NOMO-1 treated with dmso at 0.1 percent for 144 hours (cell line): ENCODE results near the gene CTDSPL.

Source experiments
- DNase-seq: peaks from one replicate; lab custom pipeline; 2025; ENCODE audit not compliant: unreplicated experiment; lab: John Stamatoyannopoulos, UW

The CTDSPL gene

DNA sequence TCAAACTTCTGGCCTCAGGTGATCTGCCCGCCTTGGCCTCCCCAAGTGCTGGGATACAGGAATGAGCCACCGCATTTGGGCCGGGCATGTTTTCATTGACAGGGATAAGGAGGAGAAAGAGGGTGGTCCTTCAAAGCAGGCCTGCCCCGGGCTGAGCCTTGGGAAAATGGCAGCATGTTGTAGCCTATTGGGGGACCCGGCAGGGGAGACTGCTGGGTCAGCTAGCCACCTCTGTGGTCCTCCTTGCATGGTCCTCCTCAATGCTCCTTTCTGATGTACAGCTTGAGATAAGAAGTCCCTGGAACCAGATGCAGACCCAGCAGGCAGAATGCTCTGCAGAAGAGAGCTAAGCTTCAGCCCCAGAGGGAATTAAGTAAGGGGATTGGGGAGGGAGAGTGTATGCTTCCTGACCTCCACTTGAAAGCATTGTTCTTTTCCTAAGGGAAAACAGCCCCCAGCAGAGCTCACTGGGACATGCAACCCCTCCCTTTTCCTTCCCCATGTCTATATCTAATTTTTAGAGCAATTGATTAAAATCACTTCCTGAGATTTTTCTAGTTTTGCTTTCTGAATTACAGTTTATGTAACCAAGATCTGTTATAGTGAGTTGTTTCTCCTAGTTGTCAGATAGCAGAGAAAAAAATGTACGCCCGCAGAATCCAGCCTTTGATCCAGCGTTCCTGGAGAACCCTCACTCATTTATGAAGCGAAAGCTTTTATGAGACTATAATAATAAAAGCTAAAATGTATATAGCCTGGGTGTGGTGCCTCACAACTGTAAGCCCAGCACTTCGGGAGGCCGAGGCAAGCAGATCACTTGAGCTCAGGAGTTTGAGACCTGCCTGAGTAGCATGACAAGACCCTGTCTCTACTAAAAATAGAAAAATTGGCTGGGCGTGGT is 80.2 kb downstream of the CTDSPL start:
- no peak for DNase-seq

DNA sequence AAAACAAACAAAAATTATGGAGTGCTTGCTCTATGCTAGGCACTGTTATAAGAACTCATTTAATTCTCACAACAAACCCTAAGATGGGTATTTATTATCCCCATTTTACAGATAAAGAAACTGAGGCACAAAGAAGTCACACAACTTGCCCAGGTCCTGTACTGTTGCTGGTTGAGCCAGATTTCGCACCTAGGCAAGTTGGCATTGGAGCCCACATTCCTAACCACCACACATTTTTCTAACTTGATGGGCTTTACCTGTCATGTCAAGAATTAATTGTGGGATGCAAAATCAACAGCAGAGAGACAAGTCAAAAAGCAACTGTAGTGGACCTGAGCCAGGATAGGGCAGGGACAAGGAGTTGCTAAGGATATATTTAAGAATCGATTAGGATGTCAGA is 81.0 kb downstream of the CTDSPL start:
- DNase-seq = no peak

DNA sequence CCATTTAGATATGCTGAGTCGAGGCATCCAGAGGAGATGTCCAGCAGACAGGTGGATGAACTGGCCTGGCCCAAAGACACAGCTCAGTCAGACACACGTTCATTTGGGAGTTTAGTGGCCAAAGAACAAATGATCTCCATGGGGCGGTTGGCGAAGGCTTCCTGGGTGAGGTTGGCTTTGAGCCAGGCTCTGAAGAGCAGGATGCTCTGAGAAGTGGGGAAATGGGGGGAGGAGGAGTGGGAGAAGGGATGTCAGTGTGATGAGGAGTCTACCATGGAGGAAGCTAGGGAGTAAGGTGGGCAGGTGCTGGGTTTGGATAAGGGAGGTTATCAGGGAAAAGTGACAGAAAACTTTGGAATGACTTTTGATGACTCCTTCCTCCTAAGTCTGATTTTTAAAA is 81.4 kb downstream of the CTDSPL start:
- DNase-seq = no peak

DNA sequence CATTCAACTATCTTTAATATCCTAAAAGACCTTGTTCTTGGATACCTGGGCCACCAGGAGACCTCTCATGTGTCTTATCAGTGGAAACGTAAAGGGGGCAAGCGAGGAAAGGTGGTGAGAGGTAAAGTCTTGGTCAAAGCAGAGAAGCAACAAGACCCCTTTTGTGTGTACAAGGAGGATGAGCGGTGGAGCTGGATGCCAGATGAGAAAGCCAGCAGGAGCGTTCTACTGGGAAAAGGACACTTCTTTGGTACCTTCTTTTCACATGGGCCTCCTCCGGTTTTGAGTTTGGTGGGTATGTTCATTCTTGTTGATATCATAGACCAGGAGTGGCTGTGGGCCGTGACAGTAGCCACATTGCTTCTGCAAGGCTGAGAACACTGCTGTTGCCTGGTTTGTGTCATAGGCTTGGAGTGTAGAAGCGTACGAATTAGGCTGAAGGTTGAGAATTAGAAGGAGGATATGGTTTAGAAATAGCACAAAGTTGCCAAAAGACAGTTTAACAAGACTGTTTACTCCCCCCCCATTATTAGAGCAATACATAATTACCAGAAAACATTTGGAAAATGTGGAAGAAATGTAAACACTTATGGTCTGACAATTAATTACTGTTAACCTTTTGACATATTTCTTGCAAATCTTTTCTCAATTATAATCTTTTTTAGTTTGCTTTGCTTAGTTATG is 82.1 kb downstream of the CTDSPL start:
- DNase-seq = no peak

DNA sequence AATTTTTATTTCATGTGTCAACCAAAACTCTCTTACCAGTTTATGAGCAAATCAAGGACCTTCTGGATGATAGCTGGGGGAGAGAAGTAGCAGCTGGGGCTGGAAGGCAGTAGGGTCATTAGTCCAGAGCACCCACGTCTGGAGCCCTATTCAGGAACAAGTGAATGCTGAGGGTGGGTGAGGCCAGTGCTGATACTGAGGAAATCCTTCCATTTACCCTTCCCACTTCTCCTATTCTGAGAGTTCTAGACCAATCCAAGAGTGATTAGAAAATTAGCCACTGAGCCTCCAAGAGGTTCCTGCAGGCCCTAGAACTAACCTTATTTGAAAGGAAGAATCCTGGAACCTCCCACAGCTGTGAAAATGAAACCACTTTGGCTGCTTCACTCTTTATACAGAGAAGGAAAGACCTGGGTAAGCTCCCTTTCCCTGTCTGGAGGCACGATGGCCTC is 82.7 kb downstream of the CTDSPL start:
- no peak for DNase-seq

DNA sequence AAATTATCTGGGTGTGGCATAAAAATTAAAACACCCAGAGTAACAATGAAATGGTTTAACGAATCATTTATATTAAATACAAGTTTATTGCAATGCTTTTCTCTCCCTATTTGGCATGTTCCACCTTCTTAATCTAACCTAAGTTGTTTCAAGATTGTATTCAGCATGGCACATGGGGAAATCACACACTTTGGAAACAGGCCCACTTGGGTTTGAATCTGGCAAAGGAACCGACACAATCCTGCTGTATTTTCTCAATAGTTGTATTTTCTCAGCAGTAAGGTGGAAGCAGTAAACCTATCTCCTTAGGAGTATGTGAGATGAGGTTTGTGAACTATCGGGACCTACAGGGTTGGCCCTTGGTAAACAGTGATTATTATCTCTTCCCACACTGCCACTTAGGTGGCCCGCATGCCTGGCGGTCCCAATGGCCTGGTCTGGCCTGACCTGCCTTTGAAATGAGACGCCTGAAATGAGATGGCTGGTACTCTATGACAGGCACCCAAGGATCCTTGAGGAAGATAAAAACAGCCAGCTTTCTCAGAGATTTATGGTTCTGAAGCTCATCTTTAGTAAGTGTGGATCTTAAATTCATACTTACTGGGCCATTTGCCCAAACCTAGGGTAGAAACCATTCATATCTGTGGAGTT is 83.6 kb downstream of the CTDSPL start:
- no peak for DNase-seq

DNA sequence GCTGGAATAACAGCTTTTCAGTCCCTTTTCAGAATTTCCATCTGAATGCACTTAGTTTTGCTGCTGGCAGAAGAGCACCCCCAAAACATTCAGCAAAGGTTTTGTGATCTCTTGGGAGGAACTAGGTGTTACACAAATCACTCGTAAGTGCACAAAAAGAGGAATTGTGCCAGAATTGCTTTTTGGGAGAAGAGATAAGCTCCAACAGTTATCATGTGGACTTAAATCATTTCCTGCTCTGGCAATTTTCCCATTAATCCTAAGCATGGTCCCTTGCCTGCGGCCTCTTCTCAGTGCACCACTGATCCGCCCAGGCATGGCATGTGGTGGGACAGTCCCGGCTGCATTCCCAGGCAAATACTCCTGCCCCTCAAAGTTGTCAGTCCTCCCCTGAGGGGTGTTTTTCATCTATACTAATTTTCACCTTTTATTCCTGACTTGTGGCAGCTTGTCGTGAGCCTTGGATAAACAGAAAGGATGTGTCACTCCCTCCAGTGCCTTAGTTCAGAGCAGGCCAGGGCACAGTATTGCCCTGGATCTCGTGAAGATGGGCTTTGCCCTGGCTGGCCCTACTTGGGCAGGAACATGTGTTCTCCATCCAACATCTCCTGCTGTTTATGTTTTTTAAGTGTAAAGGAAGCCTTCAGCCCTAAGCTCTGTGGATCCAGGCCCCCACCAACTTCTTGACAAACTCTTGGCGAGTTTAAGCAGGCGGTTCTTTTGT is 84.3 kb downstream of the CTDSPL start:
- DNase-seq = no peak

DNA sequence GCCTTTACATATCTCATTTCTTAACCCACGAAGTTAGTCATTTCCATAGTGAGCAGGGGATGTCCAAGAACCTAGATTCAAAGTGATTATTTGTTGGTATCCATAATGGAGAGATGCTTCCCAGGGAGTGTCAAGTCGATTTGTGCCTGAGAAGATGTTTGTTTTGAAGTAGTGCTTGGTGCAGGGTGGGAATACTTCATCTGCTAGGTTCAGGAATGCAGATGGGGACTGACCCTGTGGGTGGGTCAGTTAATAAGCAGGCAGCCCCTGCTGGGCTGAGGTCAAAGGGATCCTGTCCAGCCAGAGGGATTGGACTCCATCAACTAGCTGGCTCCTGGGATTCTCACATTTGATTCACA is 84.8 kb downstream of the CTDSPL start:
- no peak for DNase-seq

DNA sequence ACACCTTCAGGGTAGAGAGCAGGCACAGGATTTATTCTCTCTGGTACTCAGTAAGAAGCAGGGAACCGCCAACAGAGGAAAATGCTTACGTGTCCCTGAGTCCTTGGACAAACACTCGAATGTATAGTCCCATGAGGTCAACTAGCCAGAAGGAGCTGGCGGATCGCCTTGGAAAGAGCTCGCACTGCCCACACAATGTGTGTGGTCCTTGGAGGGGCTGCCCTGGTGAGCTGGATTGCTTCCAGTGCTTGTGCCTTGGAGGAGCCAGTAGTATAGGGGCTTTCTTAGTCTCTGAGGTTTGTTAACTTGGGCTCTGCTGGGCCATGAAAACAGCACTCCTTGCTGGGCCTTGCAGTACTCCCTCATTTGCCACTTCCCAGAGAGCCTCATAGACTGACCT is 88.2 kb downstream of the CTDSPL start:
- no peak for DNase-seq

DNA sequence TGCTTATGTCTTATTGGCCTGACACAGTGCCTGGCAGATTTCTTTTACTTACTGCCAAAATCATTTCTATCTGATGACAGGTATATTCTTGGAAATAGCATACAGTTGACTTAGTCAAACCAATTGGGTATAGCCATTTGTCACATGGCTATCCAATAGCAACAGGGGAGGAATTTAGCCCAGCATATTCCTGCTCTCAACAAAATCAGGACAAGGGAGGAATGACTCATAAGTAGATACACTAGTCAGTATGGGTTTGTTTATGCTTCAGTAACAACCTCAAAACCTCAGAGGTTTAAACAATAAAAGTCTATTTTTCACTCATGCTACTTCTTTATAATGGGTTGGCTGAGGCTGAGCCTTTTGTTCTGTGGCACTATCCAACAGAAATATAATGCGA is 90.9 kb downstream of the CTDSPL start:
- DNase-seq = no peak

DNA sequence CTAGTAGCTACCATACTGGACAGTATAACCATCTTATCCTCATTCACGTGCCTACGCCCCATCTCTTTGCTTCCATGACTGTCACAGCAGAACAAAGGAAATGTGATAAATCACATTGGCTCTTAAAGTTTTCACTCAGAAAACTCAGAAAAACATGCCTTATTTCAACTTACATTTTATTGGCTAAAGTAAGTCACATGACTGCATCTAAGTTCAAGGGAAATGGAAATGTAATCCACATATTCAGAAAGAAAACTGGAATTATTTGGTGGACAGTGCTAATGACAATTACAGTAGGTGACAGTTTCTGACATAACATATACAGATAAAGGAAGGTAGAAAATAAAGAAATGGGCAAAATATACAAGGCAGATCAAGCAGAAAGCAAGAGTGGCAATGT is 91.5 kb downstream of the CTDSPL start:
- no peak for DNase-seq

DNA sequence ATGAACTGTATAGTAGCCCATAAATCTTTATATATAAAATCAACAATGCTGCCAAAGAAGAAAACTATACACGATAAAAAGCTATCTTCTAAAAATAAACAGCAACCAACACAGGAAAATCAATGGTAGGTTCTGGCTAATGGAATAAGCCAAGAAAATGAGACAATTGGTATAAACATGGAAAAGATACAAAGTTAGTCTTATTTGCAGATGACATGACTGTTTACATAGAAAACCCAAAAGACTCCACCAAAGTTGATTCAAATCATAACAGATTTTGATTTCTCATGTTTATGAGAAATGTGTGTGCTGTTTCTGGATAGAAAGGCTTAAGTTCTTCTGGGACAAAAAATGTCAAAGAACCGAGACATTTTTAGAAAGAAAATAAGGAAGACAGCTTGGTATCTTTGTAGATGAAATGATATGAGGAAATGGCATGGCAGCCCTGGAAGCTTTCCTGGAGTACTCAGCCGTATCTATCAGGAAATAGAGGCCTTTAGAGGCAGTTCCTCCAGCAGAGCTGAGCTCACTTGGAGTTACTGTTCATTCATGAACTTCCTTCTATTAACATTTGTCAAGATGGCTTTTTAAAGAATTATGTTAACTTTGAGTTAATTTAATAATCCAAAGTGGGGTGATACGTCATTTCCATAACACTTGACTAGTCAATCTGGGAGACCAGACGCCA is 92.2 kb downstream of the CTDSPL start:
- DNase-seq = no peak

DNA sequence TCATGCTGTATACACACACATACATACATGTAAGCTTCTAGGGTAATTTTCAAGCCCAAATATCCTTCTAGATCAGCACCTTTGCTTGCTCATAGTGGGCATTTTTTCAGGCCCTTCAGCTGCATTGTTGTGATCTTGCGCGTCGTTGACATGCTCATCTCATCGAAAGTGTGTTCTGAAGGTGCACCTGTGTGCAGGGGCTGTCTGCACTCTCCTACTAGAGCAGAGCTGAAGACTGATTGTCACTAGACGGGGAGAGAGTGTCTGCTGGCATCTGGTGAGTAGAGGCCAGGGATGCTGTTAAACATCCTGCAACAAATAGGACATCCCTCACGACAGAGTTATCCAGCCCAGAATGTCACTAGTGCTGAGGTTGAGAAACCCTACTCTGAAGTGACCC is 93.2 kb downstream of the CTDSPL start:
- no peak for DNase-seq

DNA sequence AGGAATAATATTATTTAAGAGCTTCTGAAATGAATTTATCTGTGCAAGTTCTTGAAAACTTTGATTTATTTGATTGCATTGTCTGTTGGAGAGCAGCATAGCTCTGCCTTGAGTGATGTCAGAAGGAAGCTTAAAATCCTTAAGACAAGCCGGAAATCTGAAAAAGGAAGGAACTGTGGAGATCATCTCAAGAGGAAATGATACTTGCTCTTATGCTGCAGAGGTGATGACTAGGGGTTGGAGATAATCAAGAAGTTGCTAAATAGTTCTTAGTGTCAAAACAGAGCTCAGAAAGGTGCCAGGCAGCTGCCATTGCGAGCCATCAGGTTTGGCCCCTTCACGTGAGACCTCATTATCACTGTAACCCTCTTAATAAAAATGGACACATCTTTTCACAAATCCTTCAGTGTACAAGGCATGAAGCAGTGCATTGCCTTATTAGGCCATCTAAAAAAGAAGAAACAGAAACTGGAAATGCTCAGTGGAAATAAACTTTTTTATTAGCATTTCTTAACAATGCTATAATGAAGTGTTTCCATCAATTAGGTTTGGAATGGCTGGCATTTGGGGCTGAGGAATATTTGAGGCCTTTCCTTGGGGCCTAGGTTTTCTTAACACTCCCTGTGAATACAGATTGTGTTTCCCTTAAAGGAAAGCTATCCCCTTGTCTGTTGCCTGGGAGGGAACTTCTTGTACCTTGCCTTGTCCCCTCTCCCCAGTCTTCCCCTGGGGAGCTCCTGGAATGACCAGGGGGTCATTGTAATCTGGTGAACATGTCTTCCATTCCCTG is 94.4 kb downstream of the CTDSPL start:
- peak; percentile 87 for DNase-seq

DNA sequence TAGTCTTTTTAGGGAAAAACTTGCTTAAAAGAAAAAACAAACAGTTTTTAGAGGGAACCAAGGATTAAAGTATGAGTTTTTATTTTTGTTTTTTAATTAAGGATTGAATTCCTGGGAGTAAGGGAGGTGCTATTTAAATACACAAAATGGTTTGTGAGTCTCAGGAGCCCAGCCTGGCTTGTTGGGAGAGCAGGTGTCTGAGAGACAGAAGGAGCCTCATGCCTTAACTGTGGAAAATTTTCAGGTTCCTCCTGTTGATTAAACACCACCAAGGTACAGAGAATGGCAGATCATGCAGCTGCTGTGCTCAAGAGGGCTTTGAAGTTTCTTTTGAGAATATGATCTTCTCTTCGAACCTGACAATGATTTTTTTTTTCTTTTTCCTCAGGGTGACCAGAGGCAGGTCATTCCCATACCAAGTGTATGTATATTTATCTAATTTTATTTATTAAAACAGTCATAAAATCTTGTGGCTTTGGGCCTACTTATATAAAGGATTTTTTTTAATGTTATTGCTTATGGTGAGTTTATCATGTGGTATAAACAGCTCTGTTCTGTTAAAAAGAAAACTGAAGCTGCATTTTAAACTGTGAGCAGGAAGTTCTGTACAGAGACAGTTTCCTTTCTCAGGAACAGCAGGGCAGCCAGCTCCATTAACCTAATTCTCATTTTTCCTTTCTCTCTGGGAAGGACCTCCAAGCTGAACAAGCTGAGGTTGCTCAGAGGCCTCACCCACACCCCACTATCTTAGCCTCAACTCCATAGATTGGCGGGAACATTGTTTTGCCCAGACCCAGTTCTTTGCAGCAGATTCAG is 95.3 kb downstream of the CTDSPL start:
- DNase-seq = no peak

DNA sequence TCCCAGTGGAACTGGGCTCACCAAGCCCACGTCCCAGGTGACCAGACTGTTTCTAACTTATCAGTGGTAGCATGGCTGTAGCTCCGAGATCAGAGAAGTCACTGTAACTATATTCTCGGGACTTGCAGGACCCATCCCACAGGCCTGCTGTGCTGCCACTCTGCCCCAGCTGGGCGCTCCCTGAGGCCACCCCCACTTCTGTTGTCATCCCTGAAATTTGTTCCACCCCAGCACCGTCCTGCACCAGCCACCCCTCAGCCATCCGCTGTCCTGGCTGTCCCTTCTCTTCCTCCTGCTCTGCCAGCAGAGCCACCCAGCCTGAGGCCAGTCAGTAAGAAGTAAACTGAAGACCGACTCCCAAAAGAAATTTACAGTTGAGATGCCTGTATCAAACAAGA is 95.9 kb downstream of the CTDSPL start:
- no peak for DNase-seq

DNA sequence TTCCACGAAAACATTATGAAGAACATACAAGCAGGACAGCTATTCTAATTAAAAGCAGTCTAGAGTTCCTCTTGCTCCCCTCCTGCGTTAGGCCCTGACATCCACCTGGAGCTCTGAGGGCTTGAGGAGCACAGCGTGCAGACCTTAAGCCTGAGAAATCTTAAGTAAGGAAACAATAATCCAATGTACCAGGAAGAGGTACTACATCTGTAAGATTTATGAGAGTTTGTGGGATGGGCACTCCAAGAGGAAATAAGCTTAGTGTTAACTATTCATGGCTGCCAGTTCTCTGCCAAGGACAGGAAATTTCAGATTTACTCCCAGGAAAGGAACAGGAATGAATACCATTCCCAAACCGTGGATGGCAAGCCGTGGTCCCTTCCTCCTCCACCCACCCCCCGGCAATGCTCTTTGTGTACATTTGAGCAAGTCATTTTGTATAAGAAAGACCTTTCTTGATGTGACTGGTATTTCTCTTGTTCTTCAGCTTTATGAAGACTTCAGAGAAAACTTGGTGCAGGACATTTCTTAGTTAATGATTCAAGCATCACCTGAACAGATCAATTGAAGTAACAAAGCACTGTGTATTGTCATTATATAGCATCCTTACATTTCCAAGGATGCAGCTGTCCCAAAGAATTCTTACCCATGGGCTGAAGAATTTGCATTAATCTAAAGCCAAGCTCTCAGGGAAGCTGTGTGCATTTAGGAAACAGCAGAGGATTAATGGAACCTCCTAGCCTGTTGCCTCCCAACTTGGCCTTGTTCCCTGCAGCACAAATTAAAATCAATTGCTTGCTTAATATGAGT is 100.1 kb downstream of the CTDSPL start:
- DNase-seq = no peak

DNA sequence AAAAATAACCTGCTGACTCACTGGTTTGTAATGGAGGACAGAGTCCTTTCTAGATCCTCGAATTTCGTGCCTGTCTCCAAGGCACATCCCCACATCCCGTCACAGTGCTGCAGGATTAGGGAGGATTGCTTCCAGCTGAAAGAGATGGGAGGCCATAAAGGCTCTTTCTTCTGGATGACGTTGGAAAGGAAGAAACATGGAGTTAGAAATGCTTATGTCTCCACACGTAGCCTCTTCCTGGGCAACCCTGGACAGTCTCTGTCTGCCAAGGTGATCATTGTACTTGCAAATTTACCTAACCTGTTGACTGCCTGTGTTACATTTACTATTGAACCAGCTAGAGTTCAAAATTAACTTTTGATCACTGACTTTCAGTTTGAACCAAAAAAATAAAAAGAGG is 101.3 kb downstream of the CTDSPL start:
- DNase-seq = no peak
